HG02981 (cell line): ENCODE results near the gene MAST1.
"Not testable (repeated sequence)": the region's sequence is repeated elsewhere in the genome, so short reads cannot be mapped to it uniquely, and the experiment has no call there.

Experiments
- ATAC-seq: cut with Tn5 transposase; IDR thresholded peaks from one replicate; pipeline ENCODE4 v1.9.1; 2021; ENCODE audit warnings: mild to moderate bottlenecking, moderate library complexity; ENCODE audit not compliant: unreplicated experiment

MAST1 gene

DNA sequence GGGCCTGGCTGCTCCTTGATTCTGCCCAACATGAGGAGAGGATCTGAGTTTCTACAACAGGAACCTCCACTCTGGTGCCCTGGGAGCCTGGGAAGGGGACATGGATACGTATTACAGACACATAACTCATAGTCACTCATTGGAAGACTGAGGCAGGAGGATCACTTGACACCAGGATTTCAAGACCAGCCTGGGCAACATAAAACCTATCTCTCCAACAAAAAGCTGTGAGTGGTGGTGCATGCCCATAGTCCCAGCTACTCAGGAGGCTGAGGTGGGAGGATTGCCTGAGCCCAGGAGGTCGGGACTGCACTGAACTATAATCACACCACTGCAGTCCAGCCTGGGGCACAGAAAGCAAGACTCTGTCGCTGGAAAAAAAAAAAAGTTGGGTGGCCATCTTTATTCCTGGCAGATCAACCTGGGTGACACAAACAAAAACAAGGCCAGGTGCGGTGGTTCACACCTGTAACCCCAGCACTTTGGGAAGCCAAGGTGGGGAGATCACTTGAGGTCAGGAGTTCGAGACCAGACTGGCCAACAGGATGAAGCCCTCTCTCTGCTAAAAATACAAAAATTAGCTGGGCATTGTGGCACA is 49.8 kb downstream of the MAST1 start:
- no peak for ATAC-seq

DNA sequence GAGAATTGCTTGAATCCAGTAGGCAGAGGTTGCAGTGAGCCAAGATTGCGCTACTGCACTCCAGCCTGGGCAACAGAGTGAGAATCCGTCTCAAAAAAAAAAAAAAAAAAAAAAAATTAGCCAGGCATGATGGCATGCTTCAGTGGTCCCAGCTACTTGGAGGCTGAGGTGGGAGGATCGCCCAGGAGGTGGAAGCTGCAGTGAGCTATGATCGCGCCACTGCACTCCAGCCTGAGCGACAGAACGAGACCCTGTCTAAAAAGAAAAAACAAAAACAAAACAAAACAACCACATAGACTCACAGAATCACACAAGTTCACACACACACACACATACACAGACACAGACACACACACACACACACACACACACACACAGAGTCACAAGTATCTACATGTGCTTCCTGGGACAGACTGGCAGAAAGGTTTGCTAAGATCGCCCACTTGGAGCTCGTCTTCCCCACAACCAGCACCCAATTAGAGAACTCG is 52.0 kb downstream of the MAST1 start:
- not testable (repeated sequence) for ATAC-seq

DNA sequence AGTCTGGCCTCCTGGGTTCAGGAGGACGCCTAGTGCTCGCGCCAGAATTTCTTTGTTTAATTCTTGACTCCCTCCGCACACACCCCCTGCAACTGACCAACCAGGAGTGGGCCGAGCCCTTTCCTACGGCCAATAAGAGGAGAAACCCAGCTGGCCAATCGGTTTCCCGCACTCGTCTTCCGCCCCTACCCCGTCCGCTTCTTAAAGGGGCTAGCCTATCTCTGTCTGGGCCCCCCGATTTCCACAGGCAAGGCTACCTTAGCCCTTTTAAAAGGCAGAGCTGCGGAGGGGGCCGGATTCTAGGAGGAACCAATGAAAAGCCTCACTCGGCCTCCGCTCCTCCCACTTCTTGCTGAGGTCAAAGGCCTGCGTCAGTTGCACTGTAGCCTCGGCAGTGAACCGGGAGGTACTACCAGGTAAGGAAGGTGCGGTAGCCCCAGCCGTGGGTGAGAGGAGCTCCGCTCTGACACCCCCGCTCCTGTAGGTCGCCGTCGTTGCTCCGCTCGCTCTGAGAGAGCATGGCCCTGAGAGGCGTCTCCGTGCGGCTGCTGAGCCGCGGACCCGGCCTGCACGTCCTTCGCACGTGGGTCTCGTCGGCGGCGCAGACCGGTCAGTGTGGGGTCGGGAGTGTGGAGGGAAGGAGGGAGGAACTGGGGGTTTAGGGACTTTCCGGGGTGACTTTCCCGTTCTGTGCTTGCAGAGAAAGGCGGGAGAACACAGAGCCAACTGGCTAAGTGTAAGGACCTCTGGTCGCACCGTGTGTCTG is 52.7 kb downstream of the MAST1 start, which contains the start of gene GCDH:
GCDH (plus strand) TSS at position 374 of the 766 bp plus-strand sequence; CDS start at position 519, 145 bp downstream.
- ATAC-seq, result peak; percentile 96

DNA sequence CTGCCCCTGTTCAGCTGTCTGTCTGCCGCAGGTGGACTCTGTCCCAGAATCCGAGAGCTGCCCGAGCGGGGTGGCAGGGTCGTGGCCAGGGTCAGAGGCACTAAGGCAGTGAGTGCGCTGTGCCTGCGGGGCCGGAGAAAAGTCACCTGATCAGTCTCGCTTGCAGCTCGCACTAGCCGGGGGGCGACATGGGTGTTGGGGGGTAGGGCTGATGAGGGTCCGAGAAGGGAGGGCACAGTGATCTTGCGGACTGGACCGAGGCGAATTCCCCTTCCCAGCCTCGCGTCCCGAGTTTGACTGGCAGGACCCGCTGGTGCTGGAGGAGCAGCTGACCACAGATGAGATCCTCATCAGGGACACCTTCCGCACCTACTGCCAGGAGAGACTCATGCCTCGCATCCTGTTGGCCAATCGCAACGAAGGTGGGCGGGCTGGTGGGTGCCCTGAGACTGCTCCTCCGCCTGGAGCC is 53.3 kb downstream of the MAST1 start:
- ATAC-seq, result no peak

DNA sequence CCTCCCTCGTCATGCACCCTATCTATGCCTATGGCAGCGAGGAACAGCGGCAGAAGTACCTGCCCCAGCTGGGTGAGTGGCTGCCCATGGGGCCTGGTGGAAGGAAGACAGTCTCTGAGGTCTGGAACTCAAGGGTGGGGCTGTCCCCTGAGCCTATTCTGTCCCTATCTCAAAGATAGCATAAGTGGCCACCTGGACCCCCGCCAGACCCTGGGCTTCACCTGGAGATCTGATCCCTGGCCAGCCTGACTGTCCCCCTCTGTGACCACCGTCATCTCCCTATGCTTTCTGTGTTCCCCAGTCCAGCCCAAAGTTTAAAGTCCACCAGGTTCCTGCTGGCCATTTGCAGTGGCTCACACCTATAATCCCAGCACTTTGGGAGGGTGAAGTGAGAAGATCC is 55.3 kb downstream of the MAST1 start:
- ATAC-seq, result no peak

DNA sequence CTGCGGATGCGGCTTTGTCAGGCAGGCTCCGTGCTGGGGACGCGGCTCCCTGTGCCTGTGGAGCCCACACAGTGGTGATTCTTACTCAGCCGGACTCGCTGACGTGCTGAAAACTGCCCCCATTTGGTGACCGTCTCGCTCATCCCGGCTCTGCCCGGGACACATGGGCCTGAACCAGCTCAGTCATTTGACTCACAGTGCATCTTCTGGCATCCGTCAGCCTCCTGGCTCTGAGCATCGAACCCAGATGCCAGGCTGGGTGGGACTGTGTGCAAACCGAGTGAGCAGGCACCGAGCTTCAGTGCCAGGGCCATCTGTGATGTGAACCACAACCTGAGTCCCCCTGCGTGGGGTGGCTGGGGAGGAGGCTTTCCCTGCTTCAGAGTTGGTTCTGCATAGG is 58.1 kb downstream of the MAST1 start:
- ATAC-seq, result no peak

DNA sequence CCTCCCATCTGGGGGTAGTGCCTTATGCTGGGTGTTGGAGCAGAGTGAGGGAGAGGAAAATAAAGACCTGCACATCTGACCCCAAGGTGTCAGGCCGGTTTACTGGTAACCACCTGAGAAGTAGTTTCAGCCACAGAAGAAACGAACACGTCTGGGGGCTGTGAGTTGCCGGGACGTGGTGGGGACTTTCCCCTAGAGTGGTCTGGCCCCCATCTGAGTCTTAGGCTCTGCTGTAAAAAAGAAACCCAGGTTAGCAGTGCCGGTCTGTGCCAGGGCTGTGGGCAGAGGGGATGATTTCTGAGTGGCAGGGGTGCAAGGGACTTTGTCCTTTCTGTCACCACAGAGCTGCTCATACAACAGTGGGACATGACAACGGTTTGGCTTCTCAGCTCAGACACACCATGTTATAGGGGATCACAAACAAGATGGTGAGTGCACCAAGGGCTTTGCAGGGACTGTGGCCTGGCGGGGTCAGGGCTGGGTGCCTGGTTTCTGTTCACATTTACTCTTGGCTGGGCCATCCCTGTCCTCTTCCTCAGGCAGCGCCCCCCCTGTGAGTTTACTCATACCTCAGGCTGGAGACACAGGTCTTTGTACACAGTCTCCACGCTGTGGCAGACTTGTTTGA is 61.7 kb downstream of the MAST1 start:
- peak; percentile 82 for ATAC-seq

DNA sequence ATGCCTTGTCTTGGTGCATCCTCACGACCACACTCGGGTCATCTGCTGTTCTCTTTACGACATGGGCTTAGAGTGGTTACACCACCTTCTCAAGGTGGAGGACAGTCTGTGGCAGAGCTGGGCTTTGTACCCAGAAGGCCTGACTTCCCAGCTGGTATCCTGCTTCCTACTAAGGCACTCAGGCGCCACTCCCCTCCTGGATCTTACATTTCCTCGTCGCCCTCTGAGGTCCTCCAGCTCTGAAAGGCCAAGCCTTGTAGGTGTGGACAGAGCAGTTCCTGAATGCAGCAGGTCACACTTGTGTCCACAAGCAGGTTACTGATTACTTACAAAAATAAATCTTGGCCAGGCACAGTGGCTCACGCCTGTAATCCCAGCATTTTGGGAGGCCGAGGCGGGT is 68.9 kb downstream of the MAST1 start:
- no peak for ATAC-seq

DNA sequence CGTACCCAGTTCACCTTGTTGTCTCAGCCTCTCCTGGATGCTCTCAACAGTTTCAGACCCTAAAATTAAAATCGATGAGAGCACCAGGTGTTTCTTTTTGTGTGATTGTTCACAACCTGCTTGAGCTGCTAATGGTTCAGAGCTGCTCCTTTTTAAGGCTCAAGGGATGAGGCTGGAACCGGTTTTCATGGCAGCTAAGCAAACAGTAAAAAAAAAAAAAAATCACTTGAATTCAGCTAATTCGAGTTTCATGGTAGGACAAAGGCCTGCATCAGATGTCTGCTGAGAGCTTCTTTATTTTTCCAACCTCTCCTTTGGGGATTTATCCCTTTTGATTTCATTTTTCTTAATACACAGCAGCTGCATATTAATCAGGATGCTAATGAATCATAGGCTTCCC is 74.3 kb downstream of the MAST1 start:
- no peak for ATAC-seq

DNA sequence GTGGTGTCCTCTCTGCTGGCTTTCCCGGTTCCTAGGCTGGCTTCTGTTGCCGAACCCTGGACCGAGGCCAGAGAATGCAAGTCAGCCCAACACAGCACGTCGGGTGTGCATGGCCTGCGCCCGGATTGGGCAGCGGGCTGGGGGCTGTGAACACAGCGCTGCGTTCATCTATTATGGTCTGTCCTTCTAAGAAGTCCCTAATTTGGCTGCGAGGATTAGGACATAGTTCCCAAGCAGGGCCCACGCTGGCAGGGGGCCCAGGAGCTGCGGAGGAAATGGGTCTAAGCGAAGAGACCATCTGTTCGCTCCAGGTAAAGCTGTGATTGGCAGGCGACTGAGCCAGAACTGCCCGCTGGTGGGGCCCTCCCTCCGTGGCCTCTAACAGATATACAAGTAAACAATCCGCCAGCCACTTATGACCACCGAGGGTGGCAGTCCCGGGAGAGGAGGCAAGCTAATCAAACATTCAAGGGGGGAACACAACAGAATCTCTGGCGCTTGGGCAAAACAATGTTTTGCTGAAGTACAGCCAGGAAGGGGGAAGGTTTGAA is 74.8 kb downstream of the MAST1 start:
- no peak for ATAC-seq

DNA sequence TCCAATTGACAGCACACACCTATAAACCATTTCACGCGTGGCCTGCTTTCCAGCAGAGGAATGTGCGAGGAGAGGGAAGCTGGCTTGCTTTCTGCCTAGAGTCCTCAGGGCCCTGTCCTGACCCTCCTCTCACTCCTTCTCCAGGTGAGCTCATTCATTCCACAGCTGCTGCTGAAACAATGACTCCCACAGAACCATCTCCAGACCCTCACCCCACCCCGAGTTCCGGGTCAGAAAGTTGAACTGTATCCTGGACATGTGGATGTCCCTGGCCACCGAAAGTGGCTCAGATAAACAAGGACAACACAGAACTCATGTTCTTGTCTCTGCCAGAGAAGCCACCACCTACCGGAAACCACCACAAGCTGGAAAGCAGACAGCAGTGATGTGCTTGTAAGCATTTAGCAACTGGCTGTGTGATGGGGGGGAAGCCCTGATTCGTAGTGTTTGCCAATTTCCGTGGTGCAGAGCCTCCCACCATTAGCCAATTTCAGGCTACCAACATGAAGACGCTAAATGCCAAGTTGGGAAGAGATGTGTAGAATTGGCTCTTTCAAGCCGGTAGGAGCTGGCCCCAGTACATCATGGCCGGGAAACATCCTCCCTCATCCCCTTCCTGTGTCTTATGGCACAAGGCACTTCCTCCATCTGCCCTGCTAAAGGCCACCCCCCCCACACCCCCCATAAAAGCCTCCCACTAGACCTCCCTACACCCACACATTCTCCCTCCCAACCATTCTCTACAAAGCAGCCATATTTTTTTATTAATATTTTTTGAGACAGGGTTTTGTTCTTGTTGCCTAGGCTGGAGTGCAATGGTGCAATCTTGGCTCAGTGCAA is 75.8 kb downstream of the MAST1 start:
- ATAC-seq, result no peak

DNA sequence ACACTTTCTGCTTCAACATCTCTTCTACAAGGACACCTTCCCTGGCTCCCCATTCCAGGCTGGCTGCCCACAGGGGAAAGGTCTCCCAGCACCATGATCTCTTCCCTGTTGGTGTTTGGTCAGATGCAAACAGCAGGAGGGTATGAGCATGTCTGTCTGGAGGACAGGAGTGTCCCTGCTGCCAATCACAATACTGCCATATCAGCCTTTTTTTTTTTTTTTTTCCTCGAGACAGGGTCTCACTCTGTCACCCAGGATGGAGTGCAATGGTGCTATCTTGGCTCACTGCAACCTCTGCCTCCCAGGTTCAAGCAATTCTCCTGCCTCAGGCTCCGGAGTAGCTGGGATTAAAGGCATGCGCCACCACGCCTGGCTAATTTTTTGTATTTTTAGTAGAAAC is 77.5 kb downstream of the MAST1 start:
- not testable (repeated sequence) for ATAC-seq

DNA sequence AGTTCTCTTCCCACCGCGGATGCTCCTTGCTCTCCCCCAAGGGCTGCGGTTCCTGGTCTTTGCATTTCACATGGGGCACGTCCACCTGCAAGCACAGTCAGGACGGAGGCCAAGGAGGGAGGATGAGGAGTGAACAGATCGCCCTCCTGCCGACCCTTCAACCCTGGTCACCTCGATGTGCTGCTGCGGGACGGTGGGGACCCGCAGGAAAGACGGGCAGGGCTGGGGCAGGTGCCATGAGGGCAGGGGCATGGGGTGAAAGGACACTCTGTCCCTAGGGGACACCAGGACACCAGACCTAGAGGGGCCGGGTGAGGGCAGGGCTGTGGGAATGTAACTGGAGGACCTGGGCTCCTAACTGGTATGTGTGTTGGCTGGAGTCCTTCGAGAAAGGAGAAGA is 79.9 kb downstream of the MAST1 start:
- ATAC-seq, result no peak

DNA sequence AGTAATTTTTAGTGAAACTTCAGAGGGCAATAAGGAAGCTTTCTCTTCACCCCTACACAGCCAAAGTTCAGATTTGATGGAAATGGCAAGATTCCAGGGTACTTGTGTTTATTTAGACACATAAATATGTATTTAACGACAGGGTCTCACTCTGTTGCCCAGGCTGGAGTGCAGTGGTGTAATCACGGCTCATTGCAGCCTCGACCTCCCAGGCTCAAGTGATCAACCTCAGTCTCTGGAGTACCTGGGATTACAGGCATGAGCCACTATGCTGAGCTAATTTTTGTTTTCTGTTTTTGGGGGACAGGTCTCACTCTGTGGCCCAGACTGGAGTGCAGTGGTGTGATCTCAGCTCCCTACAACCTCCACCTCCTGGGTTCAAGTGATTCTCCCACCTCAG is 82.7 kb downstream of the MAST1 start:
- no peak for ATAC-seq

DNA sequence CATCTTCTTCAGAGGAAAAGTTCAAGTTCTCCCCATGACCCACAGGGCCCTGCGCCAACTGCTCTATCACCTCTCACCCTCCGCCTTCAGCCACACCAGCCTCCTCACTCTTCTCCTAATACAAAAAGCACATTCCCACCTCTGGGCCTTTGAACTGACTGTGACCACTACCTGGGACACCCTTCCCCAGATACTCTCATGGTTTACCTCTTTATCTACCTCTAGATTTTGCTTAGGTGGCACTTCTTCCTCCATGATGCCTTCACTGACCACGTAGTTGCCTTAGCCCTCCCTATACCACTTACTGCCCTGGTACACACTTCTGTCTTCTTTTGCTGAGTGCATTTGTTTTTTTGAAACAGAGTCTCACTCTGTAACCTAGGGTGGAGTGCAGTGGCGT is 84.6 kb downstream of the MAST1 start:
- no peak for ATAC-seq
